Astrocyte (in vitro differentiated cells and primary cell): ENCODE measurements around the gene KRTAP19-2. TPM values are rescaled to one million over a fixed set of nuclear protein-coding genes. Genes with fewer than 3 reads are reported as not detected.

Experiments used
- DNase-seq: peaks from one replicate; pipeline ENCODE4 v3.0.0-alpha.2; 2010; ENCODE audit warnings: low read depth
- FAIRE-seq: peaks from 2 replicates; lab custom pipeline; 2011; peaks lifted over from hg19 to GRCh38; lab: Jason Lieb, UNC
- H2AFZ ChIP-seq: 2 replicates; pipeline ENCODE4 v1.6.0; 2012; ENCODE audit warnings: low read depth, low read length, inconsistent platforms
- H3K27ac ChIP-seq: 2 replicates; pipeline ENCODE4 v1.5.1; 2011; ENCODE audit warnings: low read depth, low read length, inconsistent platforms
- H3K27me3 ChIP-seq: 2 replicates; pipeline ENCODE4 v1.6.0; 2011; ENCODE audit warnings: low read length, inconsistent platforms; ENCODE audit not compliant: insufficient read depth
- H3K36me3 ChIP-seq: 2 replicates; pipeline ENCODE4 v1.5.1; 2011; ENCODE audit warnings: low read length, inconsistent platforms; ENCODE audit not compliant: insufficient read depth
- H3K4me1 ChIP-seq: 2 replicates; pipeline ENCODE4 v1.5.1; 2011; ENCODE audit warnings: low read length, inconsistent platforms; ENCODE audit not compliant: insufficient read depth
- H3K4me2 ChIP-seq: 2 replicates; pipeline ENCODE4 v1.6.0; 2012; ENCODE audit warnings: low read length, inconsistent platforms
- H3K4me3 ChIP-seq: 2 replicates; pipeline ENCODE4 v1.5.1; 2011; ENCODE audit warnings: low read depth, mild to moderate bottlenecking, low read length, inconsistent platforms; ENCODE audit not compliant: insufficient read depth
- H3K79me2 ChIP-seq: 2 replicates; pipeline ENCODE4 v1.6.0; 2012; ENCODE audit warnings: mild to moderate bottlenecking, low read length, inconsistent platforms; ENCODE audit not compliant: insufficient read depth
- H3K9ac ChIP-seq: 2 replicates; pipeline ENCODE4 v1.6.0; 2012; ENCODE audit warnings: mild to moderate bottlenecking, low read length, inconsistent platforms
- H3K9me3 ChIP-seq: 2 replicates; pipeline ENCODE4 v1.5.1; 2012; ENCODE audit warnings: low read depth, mild to moderate bottlenecking, low read length, inconsistent platforms; ENCODE audit not compliant: insufficient read depth
- H4K20me1 ChIP-seq: 2 replicates; pipeline ENCODE4 v1.6.0; 2012; ENCODE audit warnings: low read length, inconsistent platforms; ENCODE audit not compliant: insufficient read depth
- H3K27ac Mint-ChIP-seq: one replicate; pipeline ENCODE4 v1.8.0; 2021; ENCODE audit warnings: mild to moderate bottlenecking, mixed read lengths; ENCODE audit not compliant: unreplicated experiment
- H3K27me3 Mint-ChIP-seq: one replicate; pipeline ENCODE4 v1.8.0; 2021; ENCODE audit warnings: low read depth, mixed read lengths; ENCODE audit not compliant: unreplicated experiment
- H3K36me3 Mint-ChIP-seq: one replicate; pipeline ENCODE4 v1.8.0; 2021; ENCODE audit warnings: low read depth, mixed read lengths; ENCODE audit not compliant: unreplicated experiment
- H3K4me1 Mint-ChIP-seq: one replicate; pipeline ENCODE4 v1.8.0; 2021; ENCODE audit warnings: low read depth, mixed read lengths; ENCODE audit not compliant: unreplicated experiment
- H3K4me3 Mint-ChIP-seq: one replicate; pipeline ENCODE4 v1.8.0; 2021; ENCODE audit warnings: mild to moderate bottlenecking, moderate library complexity, mixed read lengths; ENCODE audit not compliant: unreplicated experiment
- H3K9me3 Mint-ChIP-seq: one replicate; pipeline ENCODE4 v1.8.0; 2021; ENCODE audit warnings: mild to moderate bottlenecking, mixed read lengths; ENCODE audit not compliant: unreplicated experiment
- CTCF ChIP-seq: IDR thresholded peaks from 2 replicates; pipeline ENCODE4 v1.5.1; 2011; ENCODE audit warnings: low read depth, mild to moderate bottlenecking, inconsistent platforms, low read length, moderate library complexity; ENCODE audit not compliant: insufficient read depth
- EZH2 ChIP-seq: IDR thresholded peaks from 2 replicates; pipeline ENCODE4 v1.6.1; 2012; ENCODE audit warnings: mild to moderate bottlenecking, low read length, inconsistent platforms; ENCODE audit not compliant: insufficient read depth
- total RNA-seq: library from RNA; stranded (reverse); gene quantifications from 2 replicates; pipeline ENCODE4 v1.2.1, GENCODE V29; 2021

Gene KRTAP19-2
- total RNA-seq, 1 donor from 2014 or later = not detected

- Histone ChIP-seq H4K20me1 (no peaks in the 10 kb centered on the region), H2AFZ (no peak overlapping the region), H3K4me1 (no peaks in the 10 kb centered on the region), H3K9me3 (peaks cover 2% of the 10 kb centered on the region), H3K9ac (no peak overlapping the region), H3K4me2 (no peak overlapping the region), H3K27me3 (no peaks in the 10 kb centered on the region), H3K4me3 (no peak overlapping the region), H3K27ac (no peak overlapping the region), H3K79me2 (no peaks in the 10 kb centered on the region), H3K36me3 (no peaks in the 10 kb centered on the region)
- no peaks in the 10 kb centered on the region for H3K27me3 Mint-ChIP-seq
- H3K36me3 Mint-ChIP-seq = no peaks in the 10 kb centered on the region
- FAIRE-seq = no peak
- no peak for DNase-seq
- no peaks in the 10 kb centered on the region for H3K9me3 Mint-ChIP-seq
- H3K27ac Mint-ChIP-seq = no peak overlapping the region
- TF ChIP-seq EZH2 (no peak), CTCF (no peak)
- no peak overlapping the region for H3K4me3 Mint-ChIP-seq
- H3K4me1 Mint-ChIP-seq = no peaks in the 10 kb centered on the region
These were observed 43.0 kb downstream of the KRTAP19-2 start for GRCh38 chr21:30444204-30444603.

- Histone ChIP-seq H3K4me1 (no peaks in the 10 kb centered on the region), H3K79me2 (no peaks in the 10 kb centered on the region), H2AFZ (no peak overlapping the region), H3K27ac (no peak overlapping the region), H3K27me3 (no peaks in the 10 kb centered on the region), H3K4me3 (no peak overlapping the region), H3K9ac (no peak overlapping the region), H4K20me1 (no peaks in the 10 kb centered on the region), H3K36me3 (no peaks in the 10 kb centered on the region), H3K4me2 (no peak overlapping the region), H3K9me3 (peaks cover 2% of the 10 kb centered on the region)
- Mint-ChIP-seq H3K27me3 (no peaks in the 10 kb centered on the region), H3K27ac (no peak overlapping the region), H3K4me1 (no peaks in the 10 kb centered on the region), H3K9me3 (no peaks in the 10 kb centered on the region), H3K36me3 (no peaks in the 10 kb centered on the region), H3K4me3 (no peak overlapping the region)
- TF ChIP-seq CTCF (no peak), EZH2 (no peak)
- FAIRE-seq (no peak), DNase-seq (no peak)
These were observed 44.0 kb downstream of the KRTAP19-2 start for GRCh38 chr21:30443226-30443625.

- H4K20me1 ChIP-seq = no peaks in the 10 kb centered on the region
- H3K79me2 ChIP-seq = no peaks in the 10 kb centered on the region
- Mint-ChIP-seq H3K27me3 (peaks cover 2% of the 10 kb centered on the region), H3K4me3 (no peak within 1 kb of the TSS), H3K9me3 (no peaks in the 10 kb centered on the region), H3K27ac (no peak within 1 kb of the TSS), H3K36me3 (no peaks in the 10 kb centered on the region), H3K4me1 (no peaks in the 10 kb centered on the region)
- DNase-seq (no peak), FAIRE-seq (no peak)
- TF ChIP-seq EZH2 (no peak), CTCF (no peak)
- H3K4me1 ChIP-seq = no peaks in the 10 kb centered on the region
- H3K27me3 ChIP-seq = no peaks in the 10 kb centered on the region
- no peak within 1 kb of the TSS for H3K4me2 ChIP-seq
- H3K9me3 ChIP-seq = peaks cover 2% of the 10 kb centered on the region
- H3K4me3 ChIP-seq = no peak within 1 kb of the TSS
- no peak within 1 kb of the TSS for H2AFZ ChIP-seq
- H3K36me3 ChIP-seq = no peaks in the 10 kb centered on the region
- H3K27ac ChIP-seq = no peak within 1 kb of the TSS
- no peak within 1 kb of the TSS for H3K9ac ChIP-seq
These were observed 47.3 kb downstream of the KRTAP19-2 start, which contains the start of gene KRTAP15-1 for GRCh38 chr21:30439975-30440374. Gene KRTAP15-1 (plus strand): TSS chr21:30440275. CDS start chr21:30440328, 53 bp downstream.
